KBM-7 (cell line): ENCODE results near the gene APOD.
"Not testable (repeated sequence)": the region's sequence is repeated elsewhere in the genome, so short reads cannot be mapped to it uniquely, and the experiment has no call there.

ENCODE experiments used
- DNase-seq: peaks from one replicate; pipeline ENCODE4 v3.0.0-alpha.2; 2015
- in situ Hi-C: fragments of 300-500 bp; cut with MboI; formaldehyde crosslinking; loops from 2 replicates; pipeline ENCODE4 v1.14.3; 2020; ENCODE audit warnings: low sequenced_read_pairs, low pct_unique_long_range_greater_than_20kb, mixed read lengths

APOD gene

DNA sequence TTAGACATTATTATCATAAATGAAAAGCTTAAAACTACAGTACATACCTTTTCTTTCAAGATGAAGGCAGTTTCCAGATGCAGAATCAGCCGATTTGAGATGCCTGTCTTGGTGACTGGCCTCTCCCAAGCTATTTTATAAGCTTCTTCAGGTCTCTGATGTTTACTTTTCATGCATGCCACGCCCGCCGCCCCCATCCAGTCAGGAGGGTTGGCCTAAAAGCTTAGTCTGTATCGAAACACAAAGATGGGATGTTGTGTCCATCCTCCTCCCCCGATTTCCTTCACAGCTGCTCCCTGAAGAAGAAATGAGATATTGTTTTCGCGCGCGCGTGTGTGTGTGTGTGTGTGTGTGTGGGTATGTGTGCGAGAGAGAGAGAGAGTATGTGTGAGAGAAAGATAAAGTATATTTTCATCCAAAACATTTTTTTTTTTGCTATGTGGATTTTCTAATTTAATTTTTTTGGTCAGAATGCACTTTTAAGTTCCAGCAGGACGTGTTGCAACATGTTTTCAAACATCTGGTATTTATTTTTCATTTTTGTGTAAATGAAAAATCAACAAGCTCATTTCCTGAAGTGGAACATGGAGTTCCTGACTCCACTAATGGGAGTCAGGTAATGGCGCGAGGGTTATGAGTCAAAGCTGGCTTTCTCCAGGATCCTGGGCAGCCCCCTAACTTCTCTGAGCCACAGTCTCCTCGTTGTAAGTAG, at the start of gene APOD:
TSS of gene APOD (minus strand) at position 110 of the 712 bp plus-strand sequence. CDS start 4,479 bp downstream, outside the sequence.
- DNase-seq, result peak; percentile 70
- in situ Hi-C loops, result no loop called here

- DNase-seq, in situ Hi-C loops: not testable (repeated sequence)
Observed at GRCh38 chr3:195633351-195633750, 49.6 kb upstream of the APOD start.

GRCh38 chr3:195632501-195633185, 48.9 kb upstream of the APOD start:
- in situ Hi-C loops, DNase-seq: not testable (repeated sequence)

GRCh38 chr3:195632046-195632445, 48.3 kb upstream of the APOD start:
- in situ Hi-C loops, DNase-seq: not testable (repeated sequence)

DNA sequence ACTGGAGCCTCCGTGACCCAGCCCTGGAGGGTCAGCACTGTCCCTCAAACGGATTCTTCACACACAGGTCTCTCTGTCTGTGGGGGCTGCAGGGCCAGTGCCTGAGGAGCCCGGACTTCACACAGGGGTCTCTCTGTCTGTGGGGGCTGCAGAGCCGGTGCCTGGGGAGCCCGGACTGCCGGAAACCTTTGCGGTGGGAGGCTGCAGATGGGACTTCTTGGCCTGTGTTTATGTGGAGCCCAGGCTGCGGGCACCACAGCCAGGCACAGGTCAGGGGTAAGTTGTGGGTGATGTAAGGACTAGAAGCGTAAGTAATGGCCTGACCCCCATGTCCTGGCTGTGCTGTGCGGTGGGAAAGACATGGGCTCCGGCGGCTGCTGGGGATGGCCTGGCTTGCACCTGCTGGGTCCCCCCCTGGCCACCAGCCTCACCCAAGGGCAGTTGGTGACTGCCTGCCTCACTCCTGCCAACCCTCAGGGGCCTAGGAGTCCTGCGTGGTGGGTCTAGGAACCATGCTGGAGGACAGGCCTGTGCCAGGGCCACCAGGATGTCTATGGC, 47.3 kb upstream of the APOD start:
- DNase-seq, in situ Hi-C loops: not testable (repeated sequence)

- in situ Hi-C loops, result not testable (repeated sequence)
Observed at GRCh38 chr3:195630086-195630917, 46.6 kb upstream of the APOD start.

DNA sequence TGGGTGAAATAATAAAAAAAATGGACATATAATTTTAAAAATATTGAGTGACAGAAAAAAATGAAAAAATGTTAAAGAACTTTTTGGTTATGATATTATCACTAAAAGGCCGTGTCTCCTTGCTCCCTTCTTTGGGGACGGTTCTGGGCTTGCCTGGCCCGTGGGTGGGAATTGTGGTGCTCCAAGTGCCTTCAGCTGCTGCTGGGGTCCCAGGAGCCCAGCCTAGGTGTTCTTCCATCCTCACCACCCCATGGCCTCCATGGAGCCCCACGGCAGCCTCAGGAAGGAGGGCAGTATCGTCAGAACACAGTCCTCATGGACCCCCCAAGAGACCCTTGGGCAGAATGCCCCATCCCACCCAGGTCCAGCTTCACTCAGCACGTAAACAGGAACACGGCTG, 45.9 kb upstream of the APOD start:
- in situ Hi-C loops, DNase-seq: not testable (repeated sequence)

More at GRCh38 chr3:195630086-195630917, 46.6 kb upstream of the APOD start:
- not testable (repeated sequence) for DNase-seq

GRCh38 chr3:195628386-195628920, 44.7 kb upstream of the APOD start:
- in situ Hi-C loops, DNase-seq: not testable (repeated sequence)

GRCh38 chr3:195627515-195628385, 44.0 kb upstream of the APOD start:
- in situ Hi-C loops, DNase-seq: not testable (repeated sequence)

DNA sequence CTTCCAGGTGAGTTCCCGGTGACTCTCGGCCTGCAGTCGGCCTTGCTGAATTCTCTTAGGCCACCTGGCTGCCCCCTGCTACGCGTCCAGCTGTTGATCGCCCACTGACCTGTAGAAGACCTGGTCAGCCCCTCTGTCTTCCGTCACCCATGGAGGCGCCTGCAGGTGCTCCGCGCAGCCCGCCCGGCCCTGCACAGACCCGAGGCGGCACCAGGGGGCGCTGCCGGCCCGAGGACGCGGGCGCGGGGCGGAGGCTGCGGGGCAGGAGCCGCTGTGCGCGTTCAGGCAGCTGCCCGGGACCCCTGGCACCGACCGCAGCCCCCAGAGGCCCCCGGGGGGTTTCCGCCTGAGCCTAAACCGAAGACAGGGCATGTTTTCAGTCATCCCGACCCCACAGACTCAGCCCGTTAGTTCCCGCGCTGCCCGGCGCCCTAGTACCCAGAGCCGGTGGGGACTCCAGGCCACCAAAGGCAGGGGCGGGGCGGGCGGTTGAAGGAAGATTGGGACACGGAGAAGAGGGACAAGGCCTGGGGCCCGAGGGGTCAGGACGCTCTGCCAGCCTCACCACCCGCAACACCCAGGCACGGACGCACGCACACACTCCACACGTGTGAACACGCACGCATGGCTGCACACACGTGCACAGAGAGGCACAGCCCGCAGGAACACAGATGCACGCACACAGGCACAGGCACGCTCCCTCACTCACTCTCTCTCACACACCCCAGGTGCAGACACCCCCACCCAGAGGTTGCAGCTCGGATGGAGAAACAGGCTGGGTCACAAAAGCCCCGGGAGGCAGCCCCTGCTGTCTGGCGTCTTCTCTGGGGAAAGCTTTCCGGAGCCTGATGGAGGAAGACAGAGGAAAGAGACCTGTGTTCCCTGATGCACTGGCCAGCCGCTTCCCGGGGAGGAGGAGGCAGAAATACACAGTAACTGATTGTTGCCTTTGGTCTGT, 41.1 kb upstream of the APOD start:
- in situ Hi-C loops, DNase-seq: not testable (repeated sequence)

GRCh38 chr3:195624171-195624570, 40.4 kb upstream of the APOD start:
- in situ Hi-C loops, DNase-seq: not testable (repeated sequence)

- DNase-seq, in situ Hi-C loops: not testable (repeated sequence)
Observed at GRCh38 chr3:195623217-195623965, 39.7 kb upstream of the APOD start.

- DNase-seq, in situ Hi-C loops: not testable (repeated sequence)
Observed at GRCh38 chr3:195622523-195623170, 38.9 kb upstream of the APOD start.

DNA sequence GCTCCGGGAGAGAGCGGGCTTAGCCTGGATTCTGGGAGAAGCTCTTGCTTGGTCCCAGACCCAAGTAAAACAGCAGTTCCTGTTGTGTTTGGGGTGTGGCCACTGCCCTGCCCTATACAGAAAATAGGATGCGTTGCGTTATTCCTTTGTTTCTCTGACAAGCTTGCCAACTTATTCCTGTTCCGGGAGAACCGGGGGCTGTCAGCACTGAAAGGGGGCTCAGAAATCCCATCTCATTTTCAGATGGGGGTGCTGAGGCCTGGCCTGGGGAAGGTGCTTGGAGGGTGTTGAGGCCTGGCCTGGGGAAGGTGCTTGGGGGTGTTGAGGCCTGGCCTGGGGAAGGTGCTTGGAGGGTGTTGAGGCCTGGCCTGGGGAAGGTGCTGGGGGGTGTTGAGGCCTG, 38.3 kb upstream of the APOD start:
- DNase-seq, in situ Hi-C loops: not testable (repeated sequence)

DNA sequence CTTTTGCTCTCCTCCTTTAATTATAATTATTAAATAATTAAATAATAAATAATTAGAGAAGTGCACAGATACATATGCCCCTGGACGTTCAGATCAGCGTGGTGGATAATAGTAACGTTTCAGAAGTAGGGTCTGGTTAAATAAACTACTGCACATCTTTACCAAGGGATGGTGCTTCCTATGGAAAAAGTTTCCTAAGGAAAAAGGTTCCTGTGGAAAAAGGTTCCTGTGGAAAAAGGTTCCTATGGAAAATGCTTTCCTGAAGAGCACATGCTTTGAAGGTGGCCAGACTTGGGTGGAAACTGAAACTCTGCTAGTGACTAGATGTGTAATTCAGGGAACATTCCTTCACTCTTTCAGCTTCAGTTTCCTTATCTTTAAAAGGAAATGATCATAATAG, 37.4 kb upstream of the APOD start:
- DNase-seq, in situ Hi-C loops: not testable (repeated sequence)

DNA sequence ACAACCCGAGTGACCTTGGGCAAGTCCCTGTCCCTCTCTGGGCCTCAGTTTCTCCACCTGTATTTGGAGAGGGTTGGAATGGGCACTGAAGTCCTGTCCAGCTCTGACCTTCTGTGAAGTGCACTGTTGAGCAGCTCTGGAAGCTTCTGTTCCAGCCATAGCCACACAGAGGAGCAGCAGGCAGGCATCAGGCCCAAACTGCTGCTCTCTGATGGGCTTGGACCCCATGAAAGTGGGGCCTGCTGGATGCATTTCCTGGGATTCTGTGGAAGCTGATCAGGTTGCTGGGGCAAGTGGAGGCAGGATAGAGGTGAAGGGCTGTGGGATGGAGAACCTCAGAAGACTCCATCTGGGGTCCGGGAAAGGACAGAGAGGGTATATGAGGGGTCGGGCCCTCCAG, 36.7 kb upstream of the APOD start:
- DNase-seq, in situ Hi-C loops: not testable (repeated sequence)
